ENCODE measurements around the gene DUSP16.

Gene DUSP16

GRCh38 chr12:12425001-12425400 is 137.7 kb downstream of the DUSP16 start:
- peak overlapping the region; percentile 16 to 30 for H3K27ac ChIP-seq
- H3K27me3 ChIP-seq, result no peaks in the 10 kb centered on the region
- H3K9me3 ChIP-seq, result peaks cover 0 to 20% (median 3%) of the 10 kb centered on the region in 3 donors
- intact Hi-C loops (cut with DNase I; ENCODE audit: low total_unique reads), result no loop called here
- no peak for DNase-seq
- TF ChIP-seq, protein P1, sequence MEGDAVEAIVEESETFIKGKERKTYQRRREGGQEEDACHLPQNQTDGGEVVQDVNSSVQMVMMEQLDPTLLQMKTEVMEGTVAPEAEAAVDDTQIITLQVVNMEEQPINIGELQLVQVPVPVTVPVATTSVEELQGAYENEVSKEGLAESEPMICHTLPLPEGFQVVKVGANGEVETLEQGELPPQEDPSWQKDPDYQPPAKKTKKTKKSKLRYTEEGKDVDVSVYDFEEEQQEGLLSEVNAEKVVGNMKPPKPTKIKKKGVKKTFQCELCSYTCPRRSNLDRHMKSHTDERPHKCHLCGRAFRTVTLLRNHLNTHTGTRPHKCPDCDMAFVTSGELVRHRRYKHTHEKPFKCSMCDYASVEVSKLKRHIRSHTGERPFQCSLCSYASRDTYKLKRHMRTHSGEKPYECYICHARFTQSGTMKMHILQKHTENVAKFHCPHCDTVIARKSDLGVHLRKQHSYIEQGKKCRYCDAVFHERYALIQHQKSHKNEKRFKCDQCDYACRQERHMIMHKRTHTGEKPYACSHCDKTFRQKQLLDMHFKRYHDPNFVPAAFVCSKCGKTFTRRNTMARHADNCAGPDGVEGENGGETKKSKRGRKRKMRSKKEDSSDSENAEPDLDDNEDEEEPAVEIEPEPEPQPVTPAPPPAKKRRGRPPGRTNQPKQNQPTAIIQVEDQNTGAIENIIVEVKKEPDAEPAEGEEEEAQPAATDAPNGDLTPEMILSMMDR (IDR thresholded peaks at IDR 0.05), result no peak
- H3K4me1 ChIP-seq, result peaks cover 0 to 44% (median 15%) of the 10 kb centered on the region in 4 donors
- H3K4me3 ChIP-seq, result no peak overlapping the region
- no peaks in the 10 kb centered on the region for H3K36me3 ChIP-seq
